Trophoblast cell (in vitro differentiated cells and primary cell): ENCODE data around the gene C14orf132.
A peak's percentile ranks its signal among the peaks of the same experiment; 100 is the strongest.

ENCODE experiments used
- DNase-seq, 2 donors: peaks; one replicate each; pipeline ENCODE4 v3.0.0-alpha.2; 2016
- H2AFZ ChIP-seq: 2 replicates; pipeline ENCODE4 v1.6.1; 2013; ENCODE audit warnings: low read length, moderate library complexity, mild to moderate bottlenecking; ENCODE audit not compliant: insufficient read depth, poor library complexity
- H2AK5ac ChIP-seq: 2 replicates; pipeline ENCODE4 v1.6.1; 2013; ENCODE audit warnings: mild to moderate bottlenecking, low read length
- H2BK120ac ChIP-seq: 2 replicates; pipeline ENCODE4 v1.6.1; 2013; ENCODE audit warnings: low read length, mild to moderate bottlenecking, moderate library complexity; ENCODE audit not compliant: insufficient read depth, poor library complexity
- H2BK12ac ChIP-seq: 2 replicates; pipeline ENCODE4 v1.6.1; 2013; ENCODE audit warnings: mild to moderate bottlenecking, low read length, moderate library complexity
- H2BK5ac ChIP-seq: 2 replicates; pipeline ENCODE4 v1.6.1; 2013; ENCODE audit warnings: low read length, low read depth, moderate library complexity, mild to moderate bottlenecking; ENCODE audit not compliant: poor library complexity
- H3K14ac ChIP-seq: 2 replicates; pipeline ENCODE4 v1.6.1; 2013; ENCODE audit warnings: mild to moderate bottlenecking, low read length
- H3K18ac ChIP-seq: 2 replicates; pipeline ENCODE4 v1.6.1; 2013; ENCODE audit warnings: mild to moderate bottlenecking, low read length
- H3K23ac ChIP-seq: 2 replicates; pipeline ENCODE4 v1.6.1; 2013; ENCODE audit warnings: low read length
- H3K27ac ChIP-seq: 2 replicates; pipeline ENCODE4 v1.5.1; 2013; ENCODE audit warnings: low read depth, mild to moderate bottlenecking, inconsistent platforms, low read length, moderate library complexity
- H3K27me3 ChIP-seq: 2 replicates; pipeline ENCODE4 v1.6.1; 2013; ENCODE audit warnings: inconsistent platforms, mild to moderate bottlenecking, low read length, moderate library complexity; ENCODE audit not compliant: insufficient read depth
- H3K36me3 ChIP-seq, 2 experiments: 1 replicate in 1 of 2; 2 replicates in 1 of 2; pipeline ENCODE4 v1.6.1; 2013; ENCODE audit warnings: low read length in 2 of 2, mild to moderate bottlenecking in 2 of 2, moderate library complexity in 1 of 2; ENCODE audit not compliant: insufficient read depth in 2 of 2, control insufficient read depth in 1 of 2
- H3K4ac ChIP-seq: 2 replicates; pipeline ENCODE4 v1.6.1; 2013; ENCODE audit warnings: low read depth, mild to moderate bottlenecking, low read length, moderate library complexity
- H3K4me1 ChIP-seq, 2 experiments: 1 replicate in 1 of 2; 2 replicates in 1 of 2; pipeline ENCODE4 v1.6.1; 2013; ENCODE audit warnings: low read length in 2 of 2, mild to moderate bottlenecking in 2 of 2, moderate library complexity in 1 of 2; ENCODE audit not compliant: insufficient read depth in 2 of 2, control insufficient read depth in 1 of 2
- H3K4me2 ChIP-seq: 2 replicates; pipeline ENCODE4 v1.6.1; 2013; ENCODE audit warnings: inconsistent platforms, mild to moderate bottlenecking, low read length, moderate library complexity
- H3K4me3 ChIP-seq: 2 replicates; pipeline ENCODE4 v1.5.1; 2013; ENCODE audit warnings: mild to moderate bottlenecking, low read depth, low read length, inconsistent platforms
- H3K79me1 ChIP-seq: one replicate; pipeline ENCODE4 v1.6.1; 2013; ENCODE audit warnings: low read length
- H3K79me2 ChIP-seq: 2 replicates; pipeline ENCODE4 v1.6.1; 2013; ENCODE audit warnings: low read length, mild to moderate bottlenecking; ENCODE audit not compliant: control insufficient read depth, insufficient read depth, poor library complexity
- H3K9ac ChIP-seq: 2 replicates; pipeline ENCODE4 v1.6.1; 2013; ENCODE audit warnings: mild to moderate bottlenecking, low read length
- H3K9me3 ChIP-seq: 2 replicates; pipeline ENCODE4 v1.6.1; 2013; ENCODE audit warnings: low read depth, mild to moderate bottlenecking, control low read depth, inconsistent platforms, low read length; ENCODE audit not compliant: insufficient read depth
- H4K12ac ChIP-seq: 2 replicates; pipeline ENCODE4 v1.6.1; 2013; ENCODE audit warnings: low read depth, mild to moderate bottlenecking, low read length, moderate library complexity
- H4K8ac ChIP-seq: 2 replicates; pipeline ENCODE4 v1.6.1; 2013; ENCODE audit warnings: low read depth, mild to moderate bottlenecking, low read length, moderate library complexity
- H4K91ac ChIP-seq: one replicate; pipeline ENCODE4 v1.6.1; 2013; ENCODE audit warnings: low read depth, mild to moderate bottlenecking, low read length, moderate library complexity
- WGBS: extraction: QIAGEN DNeasy Blood & Tissue Kit; methylation state at CpG from one replicate; pipeline ENCODE4 v1.1.7; 2013; ENCODE audit warnings: missing lambda C conversion rate; ENCODE audit not compliant: insufficient read length, insufficient coverage; ENCODE audit errors: extremely low coverage; 5-methylcytosine and 5-hydroxymethylcytosine counted together

C14orf132 gene

GRCh38 chr14:96088911-96089310 is 49.7 kb downstream of the C14orf132 start:
- Histone ChIP-seq H2BK5ac (no peak overlapping the region), H2BK12ac (no peak overlapping the region), H3K14ac (no peak overlapping the region), H3K9ac (no peak overlapping the region), H3K4me1 (peaks cover 6 to 9% of the 10 kb centered on the region in 2 experiments), H3K79me1 (peaks cover 5% of the 10 kb centered on the region), H3K4ac (no peak overlapping the region), H3K9me3 (peaks cover 3% of the 10 kb centered on the region), H3K79me2 (no peaks in the 10 kb centered on the region), H3K23ac (no peak overlapping the region), H3K27me3 (no peaks in the 10 kb centered on the region), H3K4me2 (no peak overlapping the region), H3K36me3 (no peaks in the 10 kb centered on the region), H4K8ac (no peak overlapping the region), H2AFZ (no peak overlapping the region), H3K4me3 (no peak overlapping the region), H4K12ac (no peak overlapping the region), H3K18ac (no peak overlapping the region), H3K27ac (no peak overlapping the region), H4K91ac (no peak overlapping the region), H2BK120ac (no peak overlapping the region), H2AK5ac (no peak overlapping the region)
- no peak for DNase-seq
- no CpG with 5 or more reads among the region's 7 CpGs for WGBS

GRCh38 chr14:96089401-96089800 is 50.2 kb downstream of the C14orf132 start:
- no CpG with 5 or more reads among the region's 4 CpGs for WGBS
- peaks cover 3% of the 10 kb centered on the region for H3K9me3 ChIP-seq

GRCh38 chr14:96090441-96091148 is 51.4 kb downstream of the C14orf132 start:
- H2BK12ac ChIP-seq, result no peak overlapping the region
- WGBS, result no CpG with 5 or more reads among the region's 12 CpGs

More at GRCh38 chr14:96089401-96089800, 50.2 kb downstream of the C14orf132 start:
- no peaks in the 10 kb centered on the region for H3K79me2 ChIP-seq
- peaks cover 5% of the 10 kb centered on the region for H3K79me1 ChIP-seq
- H2BK120ac ChIP-seq, result no peak overlapping the region
- no peak for DNase-seq
- no peak overlapping the region for H2BK5ac ChIP-seq
- no peak overlapping the region for H3K18ac ChIP-seq
- H3K4me2 ChIP-seq, result no peak overlapping the region
- no peak overlapping the region for H2AK5ac ChIP-seq
- H2AFZ ChIP-seq, result no peak overlapping the region
- H3K4me1 ChIP-seq, result peaks cover 6 to 10% of the 10 kb centered on the region in 2 experiments
- H3K14ac ChIP-seq, result no peak overlapping the region
- H3K36me3 ChIP-seq, result no peaks in the 10 kb centered on the region
- no peak overlapping the region for H3K9ac ChIP-seq
- peak overlapping the region; percentile 1 for H4K12ac ChIP-seq
- no peak overlapping the region for H3K4ac ChIP-seq
- no peak overlapping the region for H4K8ac ChIP-seq
- H3K4me3 ChIP-seq, result no peak overlapping the region
- no peak overlapping the region for H4K91ac ChIP-seq
- no peak overlapping the region for H3K23ac ChIP-seq
- H3K27me3 ChIP-seq, result no peaks in the 10 kb centered on the region
- no peak overlapping the region for H2BK12ac ChIP-seq
- H3K27ac ChIP-seq, result no peak overlapping the region

GRCh38 chr14:96091149-96091693 is 52.1 kb downstream of the C14orf132 start:
- Histone ChIP-seq H3K9ac (no peak overlapping the region), H3K9me3 (peaks cover 3% of the 10 kb centered on the region), H2BK120ac (no peak overlapping the region), H2AFZ (no peak overlapping the region), H3K79me2 (no peaks in the 10 kb centered on the region), H3K14ac (no peak overlapping the region), H3K23ac (no peak overlapping the region), H2BK12ac (no peak overlapping the region), H4K8ac (no peak overlapping the region), H3K4me1 (peaks cover 10 to 18% of the 10 kb centered on the region in 2 experiments), H3K4me3 (no peak overlapping the region), H3K79me1 (peaks cover 9% of the 10 kb centered on the region), H2AK5ac (no peak overlapping the region), H4K91ac (no peak overlapping the region), H3K27me3 (no peaks in the 10 kb centered on the region), H3K4ac (no peak overlapping the region), H3K4me2 (no peak overlapping the region), H3K18ac (no peak overlapping the region), H3K36me3 (no peaks in the 10 kb centered on the region), H4K12ac (no peak overlapping the region), H2BK5ac (no peak overlapping the region), H3K27ac (no peak overlapping the region)
- no peak for DNase-seq
- no CpG with 5 or more reads among the region's 15 CpGs for WGBS

More at GRCh38 chr14:96090441-96091148, 51.4 kb downstream of the C14orf132 start:
- Histone ChIP-seq H3K18ac (no peak overlapping the region), H4K12ac (no peak overlapping the region), H3K27ac (no peak overlapping the region), H3K79me2 (no peaks in the 10 kb centered on the region), H3K27me3 (no peaks in the 10 kb centered on the region), H3K9ac (no peak overlapping the region), H3K14ac (no peak overlapping the region), H3K9me3 (peaks cover 3% of the 10 kb centered on the region), H3K4me1 (peaks cover 11 to 19% of the 10 kb centered on the region in 2 experiments), H3K23ac (no peak overlapping the region), H3K79me1 (peaks cover 9% of the 10 kb centered on the region), H2AK5ac (no peak overlapping the region), H2BK120ac (no peak overlapping the region), H3K4ac (no peak overlapping the region), H3K36me3 (no peaks in the 10 kb centered on the region), H4K8ac (no peak overlapping the region), H2AFZ (no peak overlapping the region), H4K91ac (no peak overlapping the region), H3K4me3 (no peak overlapping the region), H3K4me2 (no peak overlapping the region), H2BK5ac (no peak overlapping the region)
- peak in 1 of 2 donors; percentile 29 for DNase-seq
